HEK293 (cell line): ENCODE results near the gene UBE2J2.

ENCODE experiments used
- GLIS1 ChIP-seq: fragments of 450-650 bp; formaldehyde crosslinking; IDR thresholded peaks from 2 replicates; pipeline ENCODE4 v1.5.1; 2016; ENCODE audit warnings: missing biosample characterization, missing genetic modification characterization
- IKZF3 ChIP-seq: fragments of 450-650 bp; IDR thresholded peaks from 2 replicates; pipeline ENCODE4 v1.5.0; 2018; ENCODE audit warnings: missing biosample characterization, mild to moderate bottlenecking, missing genetic modification characterization, moderate library complexity
- KLF1 ChIP-seq: fragments of 450-650 bp; formaldehyde crosslinking; IDR thresholded peaks from 2 replicates; pipeline ENCODE4 v1.5.1; 2016; ENCODE audit warnings: missing biosample characterization, missing genetic modification characterization
- KLF8 ChIP-seq: fragments of 450-650 bp; formaldehyde crosslinking; IDR thresholded peaks from 2 replicates; pipeline ENCODE4 v1.5.1; 2016; ENCODE audit warnings: missing biosample characterization, missing genetic modification characterization
- SP3 ChIP-seq: fragments of 450-650 bp; formaldehyde crosslinking; IDR thresholded peaks from 2 replicates; pipeline ENCODE4 v1.5.1; 2016; ENCODE audit warnings: missing biosample characterization, missing genetic modification characterization
- ZBTB1 ChIP-seq: fragments of 450-650 bp; formaldehyde crosslinking; IDR thresholded peaks from 2 replicates; pipeline ENCODE4 v1.5.1; 2016; ENCODE audit warnings: missing biosample characterization, missing genetic modification characterization
- ZNF114 ChIP-seq: fragments of 450-650 bp; formaldehyde crosslinking; IDR thresholded peaks from 2 replicates; pipeline ENCODE4 v1.5.0; 2017; ENCODE audit warnings: missing biosample characterization, missing genetic modification characterization
- ZNF121 ChIP-seq: fragments of 450-650 bp; formaldehyde crosslinking; IDR thresholded peaks from 2 replicates; pipeline ENCODE4 v1.5.1; 2016; ENCODE audit warnings: missing biosample characterization, missing genetic modification characterization
- ZNF19 ChIP-seq: fragments of 450-650 bp; formaldehyde crosslinking; IDR thresholded peaks from 2 replicates; pipeline ENCODE4; 2016; ENCODE audit warnings: missing biosample characterization, missing genetic modification characterization, low read depth
- ZNF23 ChIP-seq: fragments of 450-650 bp; formaldehyde crosslinking; IDR thresholded peaks from 2 replicates; pipeline ENCODE4 v1.5.1; 2016; ENCODE audit warnings: missing biosample characterization, missing genetic modification characterization, borderline replicate concordance
- ZNF266 ChIP-seq: fragments of 450-650 bp; formaldehyde crosslinking; IDR thresholded peaks from 2 replicates; pipeline ENCODE4 v1.5.1; 2016; ENCODE audit warnings: missing biosample characterization, missing genetic modification characterization, low read depth
- ZNF274 ChIP-seq, 2 experiments: fragments of 200-500 bp in 1 of 2; fragments of 450-650 bp in 1 of 2; sonication (Bioruptor generic) in 1 of 2; formaldehyde crosslinking in 1 of 2; IDR thresholded peaks; 2 replicates each; pipeline versions ENCODE4 v1.5.1 to v1.6.1; 2014 to 2016; ENCODE audit warnings: borderline replicate concordance in 1 of 2, inconsistent platforms in 1 of 2, low read length in 1 of 2, missing biosample characterization in 1 of 2, missing genetic modification characterization in 1 of 2
- ZNF302 ChIP-seq: fragments of 450-650 bp; formaldehyde crosslinking; IDR thresholded peaks from 2 replicates; pipeline ENCODE4 v1.5.1; 2016; ENCODE audit warnings: missing biosample characterization, missing genetic modification characterization, low read depth
- ZNF350 ChIP-seq: fragments of 450-650 bp; formaldehyde crosslinking; IDR thresholded peaks from 2 replicates; pipeline ENCODE4 v1.5.0; 2017; ENCODE audit warnings: missing biosample characterization, mild to moderate bottlenecking, missing genetic modification characterization
- ZNF394 ChIP-seq: fragments of 450-650 bp; formaldehyde crosslinking; IDR thresholded peaks from 2 replicates; pipeline ENCODE4 v1.5.1; 2016; ENCODE audit warnings: missing biosample characterization, missing genetic modification characterization, mild to moderate bottlenecking, moderate library complexity, borderline replicate concordance
- ZNF48 ChIP-seq: fragments of 450-650 bp; formaldehyde crosslinking; IDR thresholded peaks from 2 replicates; pipeline ENCODE4 v1.5.1; 2016; ENCODE audit warnings: missing biosample characterization, missing genetic modification characterization
- ZNF510 ChIP-seq: fragments of 450-650 bp; formaldehyde crosslinking; IDR thresholded peaks from 2 replicates; pipeline ENCODE4 v1.5.1; 2018; ENCODE audit warnings: mild to moderate bottlenecking, missing genetic modification characterization, missing biosample characterization; ENCODE audit not compliant: insufficient replicate concordance
- ZNF660 ChIP-seq: fragments of 450-650 bp; IDR thresholded peaks from 2 replicates; pipeline ENCODE4 v1.5.1; 2018; ENCODE audit warnings: missing biosample characterization, mild to moderate bottlenecking, missing genetic modification characterization
- ZNF776 ChIP-seq: fragments of 450-650 bp; formaldehyde crosslinking; IDR thresholded peaks from 2 replicates; pipeline ENCODE4 v1.5.0; 2017; ENCODE audit warnings: missing biosample characterization, missing genetic modification characterization, borderline replicate concordance
- ZSCAN23 ChIP-seq: fragments of 450-650 bp; formaldehyde crosslinking; IDR thresholded peaks from 2 replicates; pipeline ENCODE4 v1.5.1; 2016; ENCODE audit warnings: missing biosample characterization, missing genetic modification characterization
- TF ChIP-seq, protein P1 (sequence below): fragments of 450-650 bp; formaldehyde crosslinking; IDR thresholded peaks from 2 replicates; pipeline ENCODE4; 2016; ENCODE audit warnings: missing biosample characterization, missing genetic modification characterization
- TF ChIP-seq, protein P2 (sequence below): IDR thresholded peaks from 2 replicates; pipeline ENCODE4 v1.6.1; 2011; ENCODE audit warnings: mild to moderate bottlenecking, low read depth, low read length, borderline replicate concordance
- TF ChIP-seq, protein P3 (sequence below): fragments of 450-650 bp; formaldehyde crosslinking; IDR thresholded peaks from 2 replicates; pipeline ENCODE4 v1.5.1; 2017; ENCODE audit warnings: missing biosample characterization, missing genetic modification characterization
- TF ChIP-seq, protein P4 (sequence below): fragments of 450-650 bp; formaldehyde crosslinking; optimal IDR thresholded peaks from 2 replicates; pipeline ENCODE3; 2016; ENCODE audit warnings: missing biosample characterization, mild to moderate bottlenecking, missing genetic modification characterization
- TF ChIP-seq, protein P5 (sequence below): fragments of 450-650 bp; formaldehyde crosslinking; IDR thresholded peaks from 2 replicates; pipeline ENCODE4 v1.5.1; 2016; ENCODE audit warnings: missing biosample characterization, missing genetic modification characterization, borderline replicate concordance
- TF ChIP-seq, protein P6 (sequence below): fragments of 450-650 bp; IDR thresholded peaks from 2 replicates; pipeline ENCODE4 v1.5.1; 2018; ENCODE audit warnings: missing biosample characterization, missing genetic modification characterization
- TF ChIP-seq, protein P7 (sequence below): fragments of 450-650 bp; formaldehyde crosslinking; IDR thresholded peaks from 2 replicates; pipeline ENCODE4 v1.5.1; 2016; ENCODE audit warnings: missing biosample characterization, missing genetic modification characterization

Gene UBE2J2

DNA sequence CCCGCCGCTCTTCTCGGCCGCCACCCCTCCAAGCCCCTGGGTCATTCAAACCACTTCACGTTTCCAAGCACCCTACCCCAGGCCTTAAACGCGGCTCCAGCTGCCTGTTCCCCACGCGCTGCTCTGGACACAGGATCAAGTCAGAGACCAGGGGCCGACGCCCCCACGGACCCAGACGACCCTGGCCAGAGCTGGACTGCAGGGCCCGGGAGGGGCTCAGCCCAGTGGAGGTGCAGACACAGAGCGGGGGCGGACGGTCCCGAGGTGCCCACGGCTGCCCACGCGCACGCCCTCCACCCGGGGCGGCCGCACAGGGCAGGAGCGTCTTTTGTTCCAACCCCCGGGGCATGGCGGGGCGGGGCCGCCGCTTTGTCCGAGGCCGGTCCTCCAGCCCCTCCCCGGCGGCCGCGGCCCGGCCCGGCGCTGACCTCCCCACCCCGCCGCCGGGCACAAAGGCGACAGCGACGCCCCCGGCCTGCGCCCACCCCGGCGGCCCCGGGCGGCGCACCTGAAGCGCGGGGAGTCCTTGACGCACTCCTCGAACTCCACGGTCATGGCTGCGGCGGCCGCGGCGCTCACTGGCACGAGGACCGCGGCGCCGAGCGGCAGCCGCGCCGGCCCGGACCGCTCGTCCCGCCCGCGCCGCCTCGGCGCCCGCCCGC, 33.7 kb upstream of the UBE2J2 start (continued):
- TF ChIP-seq KLF1 (tag by site-specific recombination) (peak; percentile 59; the same call in 1 of the 2 replicates), ZNF510 (tag by site-specific recombination) (no peak), ZNF394 (tag by site-specific recombination) (no peak), SP3 (tag by site-specific recombination) (peak; percentile 54), ZNF19 (tag by site-specific recombination) (no peak), ZNF266 (no peak), ZNF660 (no peak), ZNF776 (tag by site-specific recombination) (no peak), IKZF3 (no peak), ZNF114 (tag by site-specific recombination) (no peak), ZNF302 (no peak), ZNF350 (tag by site-specific recombination) (no peak), ZSCAN23 (tag by site-specific recombination) (no peak), ZNF23 (tag by site-specific recombination) (no peak), KLF8 (peak; percentile 45; the same call in 1 of the 2 replicates), ZNF274 (IDR thresholded peaks at IDR 0.05; ENCODE audit: low read length) (no peak), ZNF274 (tag by site-specific recombination; IDR thresholded peaks at IDR 0.05; ENCODE audit: borderline replicate concordance) (no peak), GLIS1 (tag by site-specific recombination) (no peak), ZNF48 (tag by site-specific recombination) (no peak), ZNF121 (tag by site-specific recombination) (no peak), ZBTB1 (tag by site-specific recombination) (no peak)
- TF ChIP-seq, protein P1, sequence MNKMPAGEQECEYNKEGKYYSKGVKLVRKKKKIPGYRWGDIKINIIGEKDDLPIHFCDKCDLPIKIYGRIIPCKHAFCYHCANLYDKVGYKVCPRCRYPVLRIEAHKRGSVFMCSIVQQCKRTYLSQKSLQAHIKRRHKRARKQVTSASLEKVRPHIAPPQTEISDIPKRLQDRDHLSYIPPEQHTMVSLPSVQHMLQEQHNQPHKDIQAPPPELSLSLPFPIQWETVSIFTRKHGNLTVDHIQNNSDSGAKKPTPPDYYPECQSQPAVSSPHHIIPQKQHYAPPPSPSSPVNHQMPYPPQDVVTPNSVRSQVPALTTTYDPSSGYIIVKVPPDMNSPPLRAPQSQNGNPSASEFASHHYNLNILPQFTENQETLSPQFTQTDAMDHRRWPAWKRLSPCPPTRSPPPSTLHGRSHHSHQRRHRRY (tag by site-specific recombination) = no peak
- TF ChIP-seq, protein P2, sequence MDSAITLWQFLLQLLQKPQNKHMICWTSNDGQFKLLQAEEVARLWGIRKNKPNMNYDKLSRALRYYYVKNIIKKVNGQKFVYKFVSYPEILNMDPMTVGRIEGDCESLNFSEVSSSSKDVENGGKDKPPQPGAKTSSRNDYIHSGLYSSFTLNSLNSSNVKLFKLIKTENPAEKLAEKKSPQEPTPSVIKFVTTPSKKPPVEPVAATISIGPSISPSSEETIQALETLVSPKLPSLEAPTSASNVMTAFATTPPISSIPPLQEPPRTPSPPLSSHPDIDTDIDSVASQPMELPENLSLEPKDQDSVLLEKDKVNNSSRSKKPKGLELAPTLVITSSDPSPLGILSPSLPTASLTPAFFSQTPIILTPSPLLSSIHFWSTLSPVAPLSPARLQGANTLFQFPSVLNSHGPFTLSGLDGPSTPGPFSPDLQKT = no peak
- TF ChIP-seq, protein P3, sequence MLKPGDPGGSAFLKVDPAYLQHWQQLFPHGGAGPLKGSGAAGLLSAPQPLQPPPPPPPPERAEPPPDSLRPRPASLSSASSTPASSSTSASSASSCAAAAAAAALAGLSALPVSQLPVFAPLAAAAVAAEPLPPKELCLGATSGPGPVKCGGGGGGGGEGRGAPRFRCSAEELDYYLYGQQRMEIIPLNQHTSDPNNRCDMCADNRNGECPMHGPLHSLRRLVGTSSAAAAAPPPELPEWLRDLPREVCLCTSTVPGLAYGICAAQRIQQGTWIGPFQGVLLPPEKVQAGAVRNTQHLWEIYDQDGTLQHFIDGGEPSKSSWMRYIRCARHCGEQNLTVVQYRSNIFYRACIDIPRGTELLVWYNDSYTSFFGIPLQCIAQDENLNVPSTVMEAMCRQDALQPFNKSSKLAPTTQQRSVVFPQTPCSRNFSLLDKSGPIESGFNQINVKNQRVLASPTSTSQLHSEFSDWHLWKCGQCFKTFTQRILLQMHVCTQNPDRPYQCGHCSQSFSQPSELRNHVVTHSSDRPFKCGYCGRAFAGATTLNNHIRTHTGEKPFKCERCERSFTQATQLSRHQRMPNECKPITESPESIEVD (tag by site-specific recombination) = no peak
- TF ChIP-seq, protein P4, sequence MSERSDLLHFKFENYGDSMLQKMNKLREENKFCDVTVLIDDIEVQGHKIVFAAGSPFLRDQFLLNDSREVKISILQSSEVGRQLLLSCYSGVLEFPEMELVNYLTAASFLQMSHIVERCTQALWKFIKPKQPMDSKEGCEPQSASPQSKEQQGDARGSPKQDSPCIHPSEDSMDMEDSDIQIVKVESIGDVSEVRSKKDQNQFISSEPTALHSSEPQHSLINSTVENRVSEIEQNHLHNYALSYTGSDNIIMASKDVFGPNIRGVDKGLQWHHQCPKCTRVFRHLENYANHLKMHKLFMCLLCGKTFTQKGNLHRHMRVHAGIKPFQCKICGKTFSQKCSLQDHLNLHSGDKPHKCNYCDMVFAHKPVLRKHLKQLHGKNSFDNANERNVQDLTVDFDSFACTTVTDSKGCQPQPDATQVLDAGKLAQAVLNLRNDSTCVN = no peak
- TF ChIP-seq, protein P5, sequence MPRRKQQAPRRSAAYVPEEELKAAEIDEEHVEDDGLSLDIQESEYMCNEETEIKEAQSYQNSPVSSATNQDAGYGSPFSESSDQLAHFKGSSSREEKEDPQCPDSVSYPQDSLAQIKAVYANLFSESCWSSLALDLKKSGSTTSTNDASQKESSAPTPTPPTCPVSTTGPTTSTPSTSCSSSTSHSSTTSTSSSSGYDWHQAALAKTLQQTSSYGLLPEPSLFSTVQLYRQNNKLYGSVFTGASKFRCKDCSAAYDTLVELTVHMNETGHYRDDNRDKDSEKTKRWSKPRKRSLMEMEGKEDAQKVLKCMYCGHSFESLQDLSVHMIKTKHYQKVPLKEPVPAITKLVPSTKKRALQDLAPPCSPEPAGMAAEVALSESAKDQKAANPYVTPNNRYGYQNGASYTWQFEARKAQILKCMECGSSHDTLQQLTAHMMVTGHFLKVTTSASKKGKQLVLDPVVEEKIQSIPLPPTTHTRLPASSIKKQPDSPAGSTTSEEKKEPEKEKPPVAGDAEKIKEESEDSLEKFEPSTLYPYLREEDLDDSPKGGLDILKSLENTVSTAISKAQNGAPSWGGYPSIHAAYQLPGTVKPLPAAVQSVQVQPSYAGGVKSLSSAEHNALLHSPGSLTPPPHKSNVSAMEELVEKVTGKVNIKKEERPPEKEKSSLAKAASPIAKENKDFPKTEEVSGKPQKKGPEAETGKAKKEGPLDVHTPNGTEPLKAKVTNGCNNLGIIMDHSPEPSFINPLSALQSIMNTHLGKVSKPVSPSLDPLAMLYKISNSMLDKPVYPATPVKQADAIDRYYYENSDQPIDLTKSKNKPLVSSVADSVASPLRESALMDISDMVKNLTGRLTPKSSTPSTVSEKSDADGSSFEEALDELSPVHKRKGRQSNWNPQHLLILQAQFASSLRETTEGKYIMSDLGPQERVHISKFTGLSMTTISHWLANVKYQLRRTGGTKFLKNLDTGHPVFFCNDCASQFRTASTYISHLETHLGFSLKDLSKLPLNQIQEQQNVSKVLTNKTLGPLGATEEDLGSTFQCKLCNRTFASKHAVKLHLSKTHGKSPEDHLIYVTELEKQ = no peak
- TF ChIP-seq, protein P6, sequence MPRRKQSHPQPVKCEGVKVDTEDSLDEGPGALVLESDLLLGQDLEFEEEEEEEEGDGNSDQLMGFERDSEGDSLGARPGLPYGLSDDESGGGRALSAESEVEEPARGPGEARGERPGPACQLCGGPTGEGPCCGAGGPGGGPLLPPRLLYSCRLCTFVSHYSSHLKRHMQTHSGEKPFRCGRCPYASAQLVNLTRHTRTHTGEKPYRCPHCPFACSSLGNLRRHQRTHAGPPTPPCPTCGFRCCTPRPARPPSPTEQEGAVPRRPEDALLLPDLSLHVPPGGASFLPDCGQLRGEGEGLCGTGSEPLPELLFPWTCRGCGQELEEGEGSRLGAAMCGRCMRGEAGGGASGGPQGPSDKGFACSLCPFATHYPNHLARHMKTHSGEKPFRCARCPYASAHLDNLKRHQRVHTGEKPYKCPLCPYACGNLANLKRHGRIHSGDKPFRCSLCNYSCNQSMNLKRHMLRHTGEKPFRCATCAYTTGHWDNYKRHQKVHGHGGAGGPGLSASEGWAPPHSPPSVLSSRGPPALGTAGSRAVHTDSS (tag by site-specific recombination) = no peak
- TF ChIP-seq, protein P7, sequence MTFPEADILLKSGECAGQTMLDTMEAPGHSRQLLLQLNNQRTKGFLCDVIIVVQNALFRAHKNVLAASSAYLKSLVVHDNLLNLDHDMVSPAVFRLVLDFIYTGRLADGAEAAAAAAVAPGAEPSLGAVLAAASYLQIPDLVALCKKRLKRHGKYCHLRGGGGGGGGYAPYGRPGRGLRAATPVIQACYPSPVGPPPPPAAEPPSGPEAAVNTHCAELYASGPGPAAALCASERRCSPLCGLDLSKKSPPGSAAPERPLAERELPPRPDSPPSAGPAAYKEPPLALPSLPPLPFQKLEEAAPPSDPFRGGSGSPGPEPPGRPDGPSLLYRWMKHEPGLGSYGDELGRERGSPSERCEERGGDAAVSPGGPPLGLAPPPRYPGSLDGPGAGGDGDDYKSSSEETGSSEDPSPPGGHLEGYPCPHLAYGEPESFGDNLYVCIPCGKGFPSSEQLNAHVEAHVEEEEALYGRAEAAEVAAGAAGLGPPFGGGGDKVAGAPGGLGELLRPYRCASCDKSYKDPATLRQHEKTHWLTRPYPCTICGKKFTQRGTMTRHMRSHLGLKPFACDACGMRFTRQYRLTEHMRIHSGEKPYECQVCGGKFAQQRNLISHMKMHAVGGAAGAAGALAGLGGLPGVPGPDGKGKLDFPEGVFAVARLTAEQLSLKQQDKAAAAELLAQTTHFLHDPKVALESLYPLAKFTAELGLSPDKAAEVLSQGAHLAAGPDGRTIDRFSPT (tag by site-specific recombination) = peak; percentile 83
